HEK293T (cell line): ENCODE data around the gene RPL14.

Source experiments
- BHLHE40 ChIP-seq: fragments of 450-650 bp; IDR thresholded peaks from 2 replicates; pipeline ENCODE4 v1.6.1; 2016; ENCODE audit warnings: mild to moderate bottlenecking, moderate library complexity, borderline replicate concordance
- SP1 ChIP-seq: fragments of 450-650 bp; IDR thresholded peaks from 2 replicates; pipeline ENCODE4 v1.6.1; 2017

DNA sequence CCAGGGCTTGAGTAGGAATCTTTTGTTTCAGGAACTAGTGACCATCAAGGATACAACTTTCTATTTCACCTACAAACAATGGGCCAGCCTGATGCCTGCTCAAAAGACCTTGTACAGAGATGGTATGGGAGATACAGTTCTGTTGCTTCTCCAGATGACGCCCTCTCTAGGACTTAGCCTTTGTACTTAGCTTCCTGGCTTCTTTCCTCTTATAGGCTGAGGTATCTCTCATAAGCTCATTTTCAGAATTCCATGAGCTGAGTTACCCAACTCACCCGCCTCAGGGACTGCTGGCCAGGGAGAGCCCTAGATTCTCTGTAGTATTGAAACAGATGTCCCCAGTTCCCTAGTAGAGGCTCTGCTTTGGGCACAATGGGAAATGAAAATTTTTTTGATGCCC is 40.1 kb downstream of the RPL14 start:
- no peak for TF ChIP-seq BHLHE40
- no peak for TF ChIP-seq SP1
